Measurements from ENCODE around the gene RAB10. TPM values are rescaled to one million over a fixed set of nuclear protein-coding genes. Genes with fewer than 3 reads are reported as not detected.

Gene RAB10
- total and polyA plus RNA-seq, 9 of the 15 experiments (the other 6 are each of a cell fraction or from before 2014, with no cell fraction given) = 25.1 to 214 (median 157) TPM

- TF ChIP-seq, protein P1, sequence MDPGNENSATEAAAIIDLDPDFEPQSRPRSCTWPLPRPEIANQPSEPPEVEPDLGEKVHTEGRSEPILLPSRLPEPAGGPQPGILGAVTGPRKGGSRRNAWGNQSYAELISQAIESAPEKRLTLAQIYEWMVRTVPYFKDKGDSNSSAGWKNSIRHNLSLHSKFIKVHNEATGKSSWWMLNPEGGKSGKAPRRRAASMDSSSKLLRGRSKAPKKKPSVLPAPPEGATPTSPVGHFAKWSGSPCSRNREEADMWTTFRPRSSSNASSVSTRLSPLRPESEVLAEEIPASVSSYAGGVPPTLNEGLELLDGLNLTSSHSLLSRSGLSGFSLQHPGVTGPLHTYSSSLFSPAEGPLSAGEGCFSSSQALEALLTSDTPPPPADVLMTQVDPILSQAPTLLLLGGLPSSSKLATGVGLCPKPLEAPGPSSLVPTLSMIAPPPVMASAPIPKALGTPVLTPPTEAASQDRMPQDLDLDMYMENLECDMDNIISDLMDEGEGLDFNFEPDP (CRISPR knock-in tag; IDR thresholded peaks at IDR 0.05) = peak; percentile 84; the same call in 1 of the 2 replicates
- peak; percentile 83; the same call in 1 of the 2 replicates for TF ChIP-seq MTA3 (IDR thresholded peaks at IDR 0.05; ENCODE audit: borderline replicate concordance)
- no peak for TF ChIP-seq FOXM1 (IDR thresholded peaks at IDR 0.05; ENCODE audit: low read depth)
- TF ChIP-seq FOXM1 (CRISPR knock-in tag; IDR thresholded peaks at IDR 0.05; ENCODE audit: low read depth) = peak; percentile 89; the same call in 1 of the 2 replicates
- peak; percentile 42; the same call in 1 of the 2 replicates for TF ChIP-seq ZBTB7A (IDR thresholded peaks at IDR 0.05; ENCODE audit: borderline replicate concordance, control insufficient read depth, low read depth, low read length)
- no peak for TF ChIP-seq SRSF1 (IDR thresholded peaks at IDR 0.05; ENCODE audit: low read depth, low read length)
- TF ChIP-seq, protein P2, sequence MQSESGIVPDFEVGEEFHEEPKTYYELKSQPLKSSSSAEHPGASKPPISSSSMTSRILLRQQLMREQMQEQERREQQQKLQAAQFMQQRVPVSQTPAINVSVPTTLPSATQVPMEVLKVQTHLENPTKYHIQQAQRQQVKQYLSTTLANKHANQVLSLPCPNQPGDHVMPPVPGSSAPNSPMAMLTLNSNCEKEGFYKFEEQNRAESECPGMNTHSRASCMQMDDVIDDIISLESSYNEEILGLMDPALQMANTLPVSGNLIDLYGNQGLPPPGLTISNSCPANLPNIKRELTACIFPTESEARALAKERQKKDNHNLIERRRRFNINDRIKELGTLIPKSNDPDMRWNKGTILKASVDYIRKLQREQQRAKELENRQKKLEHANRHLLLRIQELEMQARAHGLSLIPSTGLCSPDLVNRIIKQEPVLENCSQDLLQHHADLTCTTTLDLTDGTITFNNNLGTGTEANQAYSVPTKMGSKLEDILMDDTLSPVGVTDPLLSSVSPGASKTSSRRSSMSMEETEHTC (IDR thresholded peaks at IDR 0.05) = 0 out of 2 replicates have a peak, but pooled peaks have one; percentile 32
- TF ChIP-seq HDAC6 (IDR thresholded peaks at IDR 0.05; ENCODE audit: low read depth, low read length) = no peak
- TF ChIP-seq, protein P3, sequence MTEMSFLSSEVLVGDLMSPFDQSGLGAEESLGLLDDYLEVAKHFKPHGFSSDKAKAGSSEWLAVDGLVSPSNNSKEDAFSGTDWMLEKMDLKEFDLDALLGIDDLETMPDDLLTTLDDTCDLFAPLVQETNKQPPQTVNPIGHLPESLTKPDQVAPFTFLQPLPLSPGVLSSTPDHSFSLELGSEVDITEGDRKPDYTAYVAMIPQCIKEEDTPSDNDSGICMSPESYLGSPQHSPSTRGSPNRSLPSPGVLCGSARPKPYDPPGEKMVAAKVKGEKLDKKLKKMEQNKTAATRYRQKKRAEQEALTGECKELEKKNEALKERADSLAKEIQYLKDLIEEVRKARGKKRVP (CRISPR knock-in tag; IDR thresholded peaks at IDR 0.05) = 0 out of 2 replicates have a peak, but pooled peaks have one; percentile 43
- TF ChIP-seq GABPA (tag; conservative IDR thresholded peaks at IDR 0.05; ENCODE audit: low read depth) = peak; percentile 49; the same call in 1 of the 2 replicates
- TF ChIP-seq SREBF2 (CRISPR knock-in tag; IDR thresholded peaks at IDR 0.05) = no peak
- peak; percentile 73; the same call in 1 of the 2 replicates for TF ChIP-seq CHCHD3 (CRISPR knock-in tag; IDR thresholded peaks at IDR 0.05)
- TF ChIP-seq L3MBTL2 (IDR thresholded peaks at IDR 0.05) = peak; percentile 75
- TF ChIP-seq CSDE1 (IDR thresholded peaks at IDR 0.05) = no peak
- no peak for TF ChIP-seq XRCC4 (IDR thresholded peaks at IDR 0.05; ENCODE audit: extremely low read depth, insufficient read depth, insufficient read length)
- no peak for TF ChIP-seq BCL6 (CRISPR knock-in tag; IDR thresholded peaks at IDR 0.05)
- TF ChIP-seq ELK1 (CRISPR knock-in tag; IDR thresholded peaks at IDR 0.05) = no peak
- TF ChIP-seq PHB (CRISPR knock-in tag; IDR thresholded peaks at IDR 0.05) = 0 out of 2 replicates have a peak, but pooled peaks have one; percentile 70
- TF ChIP-seq ZNF639 (CRISPR knock-in tag; conservative IDR thresholded peaks at IDR 0.05 in 1 of 2, IDR thresholded peaks at IDR 0.05 in 1 of 2) = peak in 1 of 2 experiments; percentile 80; a peak in 1 of 4 replicates
- TF ChIP-seq ZNF431 (CRISPR knock-in tag; IDR thresholded peaks at IDR 0.05) = 0 out of 2 replicates have a peak, but pooled peaks have one; percentile 4
Observed at GRCh38 chr2:26033818-26034636, at the start of gene RAB10 (continued).
